H9 (cell line): ENCODE data around the gene INTS6. TPM values are rescaled to one million over a fixed set of nuclear protein-coding genes. Genes with fewer than 3 reads are reported as not detected.
A peak's percentile ranks its signal among the peaks of the same experiment; 100 is the strongest.

Experiments
- DNase-seq: peaks from one replicate; pipeline ENCODE4 v3.0.0-alpha.2; 2017
- H2AFZ ChIP-seq: one replicate; pipeline ENCODE4 v1.6.1; 2013; ENCODE audit warnings: mild to moderate bottlenecking, low read length, control low read depth, moderate library complexity
- H2AK5ac ChIP-seq: 2 replicates; pipeline ENCODE4 v1.6.1; 2013; ENCODE audit warnings: low read length, control low read depth, mixed read lengths; ENCODE audit not compliant: insufficient read length
- H2BK120ac ChIP-seq: one replicate; pipeline ENCODE4 v1.6.1; 2013; ENCODE audit warnings: low read depth, mild to moderate bottlenecking, low read length, control low read depth, inconsistent platforms; ENCODE audit not compliant: poor library complexity, severe bottlenecking
- H2BK12ac ChIP-seq: 2 replicates; pipeline ENCODE4 v1.6.1; 2013; ENCODE audit warnings: low read length, control low read depth, mixed read lengths, low read depth; ENCODE audit not compliant: insufficient read length
- H2BK15ac ChIP-seq: 2 replicates; pipeline ENCODE4 v1.6.1; 2013; ENCODE audit warnings: low read depth, low read length, control low read depth
- H2BK20ac ChIP-seq: one replicate; pipeline ENCODE4 v1.6.1; 2013; ENCODE audit warnings: low read depth, mild to moderate bottlenecking, low read length, control low read depth, inconsistent platforms; ENCODE audit not compliant: poor library complexity, severe bottlenecking
- H2BK5ac ChIP-seq: 2 replicates; pipeline ENCODE4 v1.6.1; 2013; ENCODE audit warnings: low read length, control low read depth, mixed read lengths; ENCODE audit not compliant: insufficient read length
- H3K14ac ChIP-seq: 2 replicates; pipeline ENCODE4 v1.6.1; 2013; ENCODE audit warnings: low read length, control low read depth; ENCODE audit not compliant: insufficient read depth
- H3K18ac ChIP-seq: 2 replicates; pipeline ENCODE4 v1.6.1; 2013; ENCODE audit warnings: low read depth, mild to moderate bottlenecking, mixed read lengths, low read length, control low read depth; ENCODE audit not compliant: insufficient read length
- H3K23ac ChIP-seq: 2 replicates; pipeline ENCODE4 v1.6.1; 2013; ENCODE audit warnings: low read length, control low read depth, mixed read lengths, low read depth; ENCODE audit not compliant: insufficient read length
- H3K23me2 ChIP-seq: 2 replicates; pipeline ENCODE4 v1.6.1; 2013; ENCODE audit warnings: low read depth, mild to moderate bottlenecking, mixed read lengths, low read length, control low read depth; ENCODE audit not compliant: insufficient read length, poor library complexity, severe bottlenecking
- H3K27ac ChIP-seq: 2 replicates; pipeline ENCODE4 v1.5.1; 2013; ENCODE audit warnings: low read length, control low read depth, mixed read lengths, low read depth; ENCODE audit not compliant: insufficient read length
- H3K27me3 ChIP-seq: 2 replicates; pipeline ENCODE4 v1.6.1; 2013; ENCODE audit warnings: low read length, control low read depth, inconsistent platforms; ENCODE audit not compliant: insufficient read depth
- H3K4ac ChIP-seq: 2 replicates; pipeline ENCODE4 v1.6.1; 2013; ENCODE audit warnings: low read depth, mild to moderate bottlenecking, control low read depth, inconsistent platforms, low read length, moderate library complexity
- H3K4me1 ChIP-seq: 2 replicates; pipeline ENCODE4 v1.6.1; 2013; ENCODE audit warnings: low read length, control low read depth, inconsistent platforms; ENCODE audit not compliant: insufficient read depth
- H3K4me2 ChIP-seq: 2 replicates; pipeline ENCODE4 v1.6.1; 2013; ENCODE audit warnings: low read length, control low read depth, mixed read lengths; ENCODE audit not compliant: insufficient read length, insufficient read depth
- H3K56ac ChIP-seq: 2 replicates; pipeline ENCODE4 v1.6.1; 2013; ENCODE audit warnings: low read depth, mild to moderate bottlenecking, mixed read lengths, low read length, control low read depth; ENCODE audit not compliant: insufficient read length
- H3K79me1 ChIP-seq: 2 replicates; pipeline ENCODE4 v1.6.1; 2013; ENCODE audit warnings: low read depth, mild to moderate bottlenecking, moderate library complexity, low read length, control low read depth, inconsistent platforms; ENCODE audit not compliant: insufficient read depth, poor library complexity, severe bottlenecking
- H3K79me2 ChIP-seq: 2 replicates; pipeline ENCODE4 v1.6.1; 2013; ENCODE audit warnings: low read length, control low read depth, inconsistent platforms; ENCODE audit not compliant: insufficient read depth
- H3K9ac ChIP-seq: 2 replicates; pipeline ENCODE4 v1.6.1; 2013; ENCODE audit warnings: low read length, control low read depth, mixed read lengths; ENCODE audit not compliant: insufficient read length; ENCODE audit errors: extremely low read depth
- H3K9me3 ChIP-seq: one replicate; pipeline ENCODE4 v1.6.1; 2013; ENCODE audit warnings: low read depth, low read length, inconsistent platforms; ENCODE audit not compliant: control insufficient read depth
- H3T11ph ChIP-seq: one replicate; pipeline ENCODE4 v1.6.1; 2013; ENCODE audit warnings: mild to moderate bottlenecking, low read length, control low read depth, inconsistent platforms
- H4K20me1 ChIP-seq: one replicate; pipeline ENCODE4 v1.6.1; 2013; ENCODE audit not compliant: control insufficient read depth, insufficient read length, insufficient read depth
- H4K5ac ChIP-seq: 2 replicates; pipeline ENCODE4 v1.6.1; 2013; ENCODE audit warnings: low read depth, mild to moderate bottlenecking, mixed read lengths, low read length, control low read depth; ENCODE audit not compliant: insufficient read length
- H4K8ac ChIP-seq: replicated peaks from 2 replicates; pipeline ENCODE4 v1.6.1; 2013; ENCODE audit warnings: low read length, control low read depth, mixed read lengths, low read depth; ENCODE audit not compliant: insufficient read length
- H4K91ac ChIP-seq: 2 replicates; pipeline ENCODE4 v1.6.1; 2013; ENCODE audit warnings: low read depth, mild to moderate bottlenecking, moderate library complexity, mixed read lengths, low read length, control low read depth; ENCODE audit not compliant: insufficient read length
- H3K27ac Mint-ChIP-seq, 3 experiments: 2 replicates in 2 of 3; 3 replicates in 1 of 3; pipeline ENCODE4 v1.8.0; 2020 to 2021; ENCODE audit warnings: mixed read lengths in 3 of 3, mild to moderate bottlenecking in 1 of 3, moderate library complexity in 1 of 3
- H3K27me3 Mint-ChIP-seq: 2 replicates; pipeline ENCODE4 v1.8.0; 2021; ENCODE audit warnings: low read depth, mild to moderate bottlenecking, moderate library complexity, mixed read lengths
- H3K36me3 Mint-ChIP-seq, 3 experiments: 2 replicates in 2 of 3; 3 replicates in 1 of 3; pipeline ENCODE4 v1.8.0; 2020 to 2021; ENCODE audit warnings: low read depth in 3 of 3, mixed read lengths in 3 of 3; ENCODE audit not compliant: insufficient read depth in 1 of 3
- H3K4me1 Mint-ChIP-seq, 2 experiments: 2 replicates each; pipeline ENCODE4 v1.8.0; 2020; ENCODE audit warnings: mixed read lengths in 2 of 2
- H3K4me3 Mint-ChIP-seq, 2 experiments: 2 replicates in 1 of 2; 3 replicates in 1 of 2; pipeline ENCODE4 v1.8.0; 2020 to 2021; ENCODE audit warnings: mild to moderate bottlenecking in 2 of 2, mixed read lengths in 2 of 2, moderate library complexity in 1 of 2
- H3K9me3 Mint-ChIP-seq, 2 experiments: 2 replicates in 1 of 2; 3 replicates in 1 of 2; pipeline ENCODE4 v1.8.0; 2020; ENCODE audit warnings: mild to moderate bottlenecking in 2 of 2, mixed read lengths in 2 of 2, moderate library complexity in 1 of 2
- WGBS: extraction: QIAGEN DNeasy Blood & Tissue Kit; methylation state at CpG from one replicate; pipeline ENCODE4 v1.1.7; 2013; ENCODE audit warnings: missing lambda C conversion rate, low lambda C conversion rate, mixed read lengths; ENCODE audit not compliant: insufficient read length; ENCODE audit errors: extremely low coverage; 5-methylcytosine and 5-hydroxymethylcytosine counted together
- total RNA-seq: library from RNA; stranded (reverse); gene quantifications from 2 replicates; pipeline ENCODE4 v1.2.1, GENCODE V29; 2021
- TF ChIP-seq, protein P1 (sequence below): fragments of 200-600 bp; sonication (generic); conservative IDR thresholded peaks from 3 replicates; pipeline ENCODE4 v1.8.0; 2021; ENCODE audit warnings: antibody characterized with exemption, mild to moderate bottlenecking

Gene INTS6
- total RNA-seq, 1 experiment from 2014 or later = 61.2 TPM

DNA sequence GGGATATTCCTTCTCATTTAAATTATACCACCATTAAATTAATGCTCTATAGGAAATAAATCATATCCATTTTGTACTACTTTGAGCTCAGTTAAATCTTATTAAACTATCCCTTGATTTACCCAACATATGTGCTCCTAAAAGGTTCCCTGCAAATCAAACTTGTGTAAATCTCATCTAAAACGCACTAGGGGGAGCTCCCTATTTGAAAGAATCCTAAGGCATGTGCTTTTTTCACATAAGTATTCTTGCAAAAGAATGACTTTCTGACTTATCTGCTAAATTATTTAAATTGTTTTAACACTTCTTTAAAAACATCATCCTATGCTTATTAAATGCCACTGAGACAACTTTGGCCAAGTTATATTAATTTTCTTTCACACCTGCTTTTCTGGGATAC is 7.9 kb downstream of the INTS6 start:
- DNase-seq = no peak

More for the DNA sequence above, 7.9 kb downstream of the INTS6 start:
- peaks cover 8 to 16% of the 10 kb centered on the region in 2 experiments; a peak in 3 of 4 replicates for H3K4me1 Mint-ChIP-seq
- Histone ChIP-seq H3T11ph (no peak overlapping the region), H2AFZ (no peak overlapping the region), H2BK12ac (no peak overlapping the region), H3K27ac (no peak overlapping the region), H2BK5ac (no peak overlapping the region), H2BK15ac (no peak overlapping the region), H3K9me3 (no peaks in the 10 kb centered on the region), H4K20me1 (no peaks in the 10 kb centered on the region), H3K56ac (no peak overlapping the region), H4K5ac (no peak overlapping the region), H3K14ac (no peak overlapping the region), H2AK5ac (no peak overlapping the region), H3K4me1 (no peaks in the 10 kb centered on the region), H2BK20ac (no peak overlapping the region), H4K8ac (no peak overlapping the region), H3K23me2 (no peaks in the 10 kb centered on the region), H2BK120ac (no peak overlapping the region), H3K79me2 (no peaks in the 10 kb centered on the region), H3K79me1 (no peaks in the 10 kb centered on the region), H4K91ac (no peak overlapping the region), H3K27me3 (no peaks in the 10 kb centered on the region), H3K23ac (no peak overlapping the region), H3K4me2 (no peak overlapping the region), H3K9ac (no peak overlapping the region), H3K4ac (no peak overlapping the region), H3K18ac (no peak overlapping the region)
- H3K4me3 Mint-ChIP-seq = no peak overlapping the region
- no CpG with 5 or more reads among the region's 1 CpG for WGBS
- no peaks in the 10 kb centered on the region for H3K9me3 Mint-ChIP-seq
- H3K27ac Mint-ChIP-seq = no peak overlapping the region
- TF ChIP-seq, protein P1, sequence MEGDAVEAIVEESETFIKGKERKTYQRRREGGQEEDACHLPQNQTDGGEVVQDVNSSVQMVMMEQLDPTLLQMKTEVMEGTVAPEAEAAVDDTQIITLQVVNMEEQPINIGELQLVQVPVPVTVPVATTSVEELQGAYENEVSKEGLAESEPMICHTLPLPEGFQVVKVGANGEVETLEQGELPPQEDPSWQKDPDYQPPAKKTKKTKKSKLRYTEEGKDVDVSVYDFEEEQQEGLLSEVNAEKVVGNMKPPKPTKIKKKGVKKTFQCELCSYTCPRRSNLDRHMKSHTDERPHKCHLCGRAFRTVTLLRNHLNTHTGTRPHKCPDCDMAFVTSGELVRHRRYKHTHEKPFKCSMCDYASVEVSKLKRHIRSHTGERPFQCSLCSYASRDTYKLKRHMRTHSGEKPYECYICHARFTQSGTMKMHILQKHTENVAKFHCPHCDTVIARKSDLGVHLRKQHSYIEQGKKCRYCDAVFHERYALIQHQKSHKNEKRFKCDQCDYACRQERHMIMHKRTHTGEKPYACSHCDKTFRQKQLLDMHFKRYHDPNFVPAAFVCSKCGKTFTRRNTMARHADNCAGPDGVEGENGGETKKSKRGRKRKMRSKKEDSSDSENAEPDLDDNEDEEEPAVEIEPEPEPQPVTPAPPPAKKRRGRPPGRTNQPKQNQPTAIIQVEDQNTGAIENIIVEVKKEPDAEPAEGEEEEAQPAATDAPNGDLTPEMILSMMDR = peak; percentile 53
- no peaks in the 10 kb centered on the region for H3K27me3 Mint-ChIP-seq
- H3K36me3 Mint-ChIP-seq = peaks cover 3 to 31% (median 24%) of the 10 kb centered on the region in 3 experiments; a peak in 5 of 7 replicates
